GM18951 (cell line): Measurements from ENCODE around the gene ANGPTL2.

Experiments
- POLR2A ChIP-seq: IDR thresholded peaks from 4 replicates; pipeline ENCODE4 v1.6.1; 2011; ENCODE audit warnings: mild to moderate bottlenecking; ENCODE audit not compliant: insufficient read length, insufficient read depth; ENCODE audit errors: extremely low read depth
- in situ Hi-C: fragments of 300-500 bp; cut with MboI; formaldehyde crosslinking; loops from one replicate; pipeline ENCODE4 v1.12.0; 2022; ENCODE audit warnings: low sequenced_read_pairs, mixed read lengths, inconsistent platforms; ENCODE audit not compliant: unreplicated experiment

The ANGPTL2 gene

DNA sequence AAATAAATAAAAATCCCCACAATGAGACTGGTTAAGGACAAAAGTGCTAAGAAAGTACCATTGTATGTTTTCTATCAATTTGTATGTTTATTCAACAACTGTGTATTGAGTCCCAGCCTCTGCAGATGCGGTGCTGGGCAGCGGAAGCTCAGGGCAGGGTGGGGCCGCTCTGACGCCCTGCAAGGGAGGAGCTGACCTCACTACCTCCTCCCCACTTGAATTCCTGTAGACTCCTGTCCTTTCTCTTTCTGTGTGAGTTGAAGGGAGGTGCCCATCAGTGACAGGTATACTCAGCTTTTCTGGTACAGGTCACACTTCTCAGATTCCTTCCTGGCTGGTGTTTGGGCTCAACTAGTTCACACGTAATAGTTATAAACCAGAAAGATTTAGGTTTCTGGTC lies 27.0 kb downstream of the ANGPTL2 start:
- TF ChIP-seq POLR2A, result no peak
- in situ Hi-C loops, result no loop called here

- TF ChIP-seq POLR2A, result no peak
- in situ Hi-C loops, result no loop called here
Observed at GRCh38 chr9:127093319-127094020, 29.0 kb downstream of the ANGPTL2 start.

GRCh38 chr9:127092041-127092608 lies 30.3 kb downstream of the ANGPTL2 start:
- no peak for TF ChIP-seq POLR2A
- in situ Hi-C loops, result no loop called here

- in situ Hi-C loops, result no loop called here
- TF ChIP-seq POLR2A, result no peak
Observed at GRCh38 chr9:127091526-127091925, 30.9 kb downstream of the ANGPTL2 start.

DNA sequence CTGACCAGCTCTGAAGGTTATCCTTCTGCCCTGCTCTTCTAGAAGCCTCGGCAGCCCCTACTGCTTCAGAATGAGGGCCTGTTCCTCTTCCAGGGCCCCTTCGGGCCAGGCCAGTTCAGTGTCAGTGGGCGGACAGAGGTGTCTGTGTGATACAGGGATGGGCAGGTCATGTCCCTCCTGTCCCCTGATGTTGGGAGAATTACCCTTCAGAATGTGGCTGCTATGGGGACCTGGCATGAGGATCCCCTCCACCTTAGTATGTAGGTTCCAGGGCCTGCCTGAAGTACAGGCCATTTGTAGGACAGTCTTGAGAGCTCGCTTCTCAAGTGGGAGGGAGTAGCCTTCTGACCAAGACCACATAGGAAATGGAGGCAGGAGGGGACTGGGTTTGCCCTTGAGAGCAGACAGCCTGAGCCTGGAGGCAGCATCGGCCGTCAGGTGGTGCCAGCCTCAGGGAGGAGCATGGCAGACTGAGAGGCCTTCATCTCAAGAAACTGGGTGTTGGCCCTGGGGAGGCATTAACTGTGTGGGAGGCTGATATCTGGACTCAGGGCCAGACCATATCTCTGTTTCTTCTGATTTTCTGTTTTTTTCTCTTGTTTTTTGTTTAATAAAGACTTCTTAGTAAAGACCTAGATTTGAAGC lies 32.0 kb downstream of the ANGPTL2 start:
- in situ Hi-C loops, result no loop called here

DNA sequence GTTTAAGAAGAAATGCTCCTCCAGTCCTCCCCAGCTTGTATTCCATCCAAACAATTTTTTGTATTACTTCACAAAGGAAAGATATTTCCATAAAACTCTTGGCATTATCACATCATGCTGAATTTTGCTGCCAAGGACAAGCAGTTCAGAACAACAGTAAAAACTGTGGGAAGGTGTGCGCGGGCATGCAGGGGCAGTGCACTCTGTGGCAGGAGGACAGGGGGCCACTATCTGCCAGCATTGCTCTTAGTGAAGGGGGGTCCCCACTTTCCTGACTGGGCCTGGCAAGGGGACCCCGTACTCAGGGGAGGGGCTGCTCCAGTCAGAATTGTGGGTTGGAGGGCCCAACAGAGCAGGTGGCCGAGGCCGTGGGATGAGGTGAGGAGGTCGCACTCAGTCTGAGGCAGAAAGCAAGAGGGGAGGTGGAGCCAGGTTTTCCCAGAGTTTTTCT lies 32.8 kb downstream of the ANGPTL2 start:
- in situ Hi-C loops, result no loop called here
- TF ChIP-seq POLR2A, result no peak

More for the DNA sequence above, 32.0 kb downstream of the ANGPTL2 start:
- no peak for TF ChIP-seq POLR2A

GRCh38 chr9:127088724-127089615 lies 33.5 kb downstream of the ANGPTL2 start:
- in situ Hi-C loops, result no loop called here
- no peak for TF ChIP-seq POLR2A

GRCh38 chr9:127087836-127088235 lies 34.6 kb downstream of the ANGPTL2 start:
- in situ Hi-C loops, result no loop called here
- no peak for TF ChIP-seq POLR2A

GRCh38 chr9:127087411-127087810 lies 35.0 kb downstream of the ANGPTL2 start:
- in situ Hi-C loops, result no loop called here
- TF ChIP-seq POLR2A, result no peak

GRCh38 chr9:127086771-127087170 lies 35.7 kb downstream of the ANGPTL2 start:
- no peak for TF ChIP-seq POLR2A
- in situ Hi-C loops, result no loop called here

DNA sequence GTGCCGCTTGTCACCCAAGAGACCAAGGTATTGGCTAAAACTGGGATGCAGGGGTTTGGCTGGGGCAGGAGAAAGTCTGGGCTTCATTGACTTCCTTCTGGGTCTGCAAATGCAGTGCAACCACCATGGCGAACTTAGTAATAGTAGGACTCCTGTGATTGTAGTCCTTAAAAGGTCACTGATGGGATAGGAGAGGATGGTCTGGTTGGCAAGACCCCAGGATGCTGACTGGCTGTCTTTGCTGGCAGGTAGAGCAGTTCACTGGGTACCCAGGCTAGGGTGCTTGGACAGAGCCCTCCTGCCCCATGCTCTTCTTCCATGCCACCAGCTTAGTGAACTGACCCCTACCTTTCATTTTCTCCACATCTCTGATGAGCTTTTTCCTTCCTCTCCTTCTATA lies 37.2 kb downstream of the ANGPTL2 start:
- no peak for TF ChIP-seq POLR2A
- in situ Hi-C loops, result no loop called here

DNA sequence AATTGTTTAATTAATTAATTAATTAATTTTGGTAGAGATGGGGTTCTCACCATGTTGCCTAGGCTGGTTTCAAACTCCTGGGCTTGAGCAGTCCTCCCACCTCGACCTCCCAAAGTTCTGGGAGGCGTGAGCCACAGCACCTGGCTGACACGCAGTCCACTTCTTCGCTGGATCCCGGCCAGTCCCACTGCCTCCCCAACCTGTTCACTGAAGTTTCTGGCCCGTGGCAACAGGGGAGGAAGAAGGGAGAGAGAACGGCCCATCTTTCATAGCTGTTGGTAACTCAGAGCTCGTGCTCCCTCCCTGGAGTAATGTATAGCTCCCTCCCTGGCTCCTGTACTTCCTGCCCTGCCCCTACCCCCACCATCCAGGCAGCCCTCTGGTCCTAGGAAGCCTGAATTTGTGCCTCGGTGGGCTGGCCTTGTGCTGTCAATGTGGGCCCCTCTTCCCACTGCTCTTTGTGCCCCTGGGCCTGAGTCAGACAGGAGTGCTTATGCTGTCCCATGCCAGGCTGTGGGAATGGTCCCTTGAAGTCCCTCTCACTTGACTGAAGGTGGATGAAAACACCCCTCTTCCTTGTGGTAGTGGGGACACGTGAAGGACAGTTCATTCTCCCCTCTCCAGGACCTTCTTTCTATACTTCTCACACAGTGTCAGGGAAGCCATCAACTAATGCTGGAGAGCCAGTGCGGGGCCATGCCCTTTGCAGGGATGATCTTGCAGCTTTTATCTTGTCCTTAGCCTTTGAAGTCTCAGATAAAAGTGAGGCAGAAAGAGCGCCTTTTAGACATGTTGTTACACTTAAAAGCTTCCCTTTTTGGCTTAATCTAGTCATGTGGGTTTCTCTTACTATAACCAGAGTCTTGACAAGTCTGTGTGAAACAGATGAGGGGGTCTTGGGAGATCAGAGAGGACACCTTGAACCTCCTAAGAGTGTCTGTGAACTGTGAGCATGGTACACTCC lies 38.1 kb downstream of the ANGPTL2 start:
- in situ Hi-C loops, result no loop called here
- no peak for TF ChIP-seq POLR2A
